D721Med (cell line): ENCODE results near the gene ADAP1.

Experiments
- DNase-seq: peaks from one replicate; pipeline ENCODE4 v3.0.0; 2011; ENCODE audit warnings: low spot score; ENCODE audit not compliant: insufficient read length
- FAIRE-seq: peaks from 2 replicates; lab custom pipeline; 2011; peaks lifted over from hg19 to GRCh38; lab: Jason Lieb, UNC
- CTCF ChIP-seq: IDR thresholded peaks from 2 replicates; pipeline ENCODE4 v1.5.1; 2012; ENCODE audit warnings: mild to moderate bottlenecking, control low read depth; ENCODE audit not compliant: insufficient read depth; ENCODE audit errors: missing control alignments

Gene ADAP1

GRCh38 chr7:951881-952547, 2.5 kb downstream of the ADAP1 start:
- no peak for FAIRE-seq
- no peak for DNase-seq

DNA sequence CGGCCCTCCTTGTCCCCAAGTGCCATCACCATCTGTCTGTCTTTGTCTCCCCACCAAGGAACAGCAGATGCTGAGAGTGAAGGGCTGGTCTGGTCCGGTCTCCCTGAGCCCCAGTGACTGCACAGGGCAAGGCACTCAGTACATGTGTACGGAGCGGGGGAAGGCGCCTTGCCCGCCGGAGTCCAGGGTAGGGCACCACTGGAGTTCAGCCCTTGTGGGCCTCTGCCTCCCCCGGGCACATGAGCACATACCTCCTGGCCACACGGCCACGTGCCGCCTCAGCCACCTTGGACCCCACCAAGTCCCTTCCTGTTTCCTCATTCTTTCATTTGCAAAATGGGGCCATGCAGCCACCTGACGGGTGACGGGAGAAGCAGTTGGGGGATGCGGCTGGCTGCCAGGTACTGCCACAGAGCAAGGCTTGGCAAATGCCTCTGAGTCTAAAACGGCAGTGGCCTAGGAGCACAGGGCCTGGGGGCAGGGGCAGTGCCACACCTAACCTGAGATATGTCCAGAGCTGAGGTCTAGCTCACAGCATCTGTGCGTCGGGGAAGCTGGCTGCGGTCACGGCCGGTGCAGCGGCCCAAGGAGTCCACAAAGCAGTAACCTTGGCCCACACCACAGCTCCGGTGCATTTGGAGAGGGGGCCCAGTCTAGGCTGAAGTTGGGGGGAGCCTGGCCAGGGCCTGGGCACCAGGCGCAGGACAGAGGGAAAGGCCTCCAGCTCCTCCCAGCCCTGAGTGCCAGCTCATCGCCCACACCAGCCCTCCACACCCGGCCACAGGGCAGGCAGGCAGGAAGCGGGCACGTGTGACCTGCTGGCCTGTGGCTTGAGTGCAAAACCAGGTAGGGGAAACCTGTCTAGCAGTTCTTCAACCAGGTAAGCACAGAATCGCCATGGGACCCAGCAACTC, 5.2 kb downstream of the ADAP1 start:
- FAIRE-seq (no peak), DNase-seq (no peak)
- TF ChIP-seq CTCF, result no peak

More at GRCh38 chr7:951881-952547, 2.5 kb downstream of the ADAP1 start:
- no peak for TF ChIP-seq CTCF

- no peak for FAIRE-seq
- DNase-seq, result no peak
- no peak for TF ChIP-seq CTCF
Measured at GRCh38 chr7:947391-948210, 6.9 kb downstream of the ADAP1 start.

- FAIRE-seq (no peak), DNase-seq (no peak)
- no peak for TF ChIP-seq CTCF
Measured at GRCh38 chr7:946256-946996, 8.1 kb downstream of the ADAP1 start.

- TF ChIP-seq CTCF, result no peak
- FAIRE-seq, result no peak
- no peak for DNase-seq
Measured at GRCh38 chr7:945556-946255, 8.8 kb downstream of the ADAP1 start.

DNA sequence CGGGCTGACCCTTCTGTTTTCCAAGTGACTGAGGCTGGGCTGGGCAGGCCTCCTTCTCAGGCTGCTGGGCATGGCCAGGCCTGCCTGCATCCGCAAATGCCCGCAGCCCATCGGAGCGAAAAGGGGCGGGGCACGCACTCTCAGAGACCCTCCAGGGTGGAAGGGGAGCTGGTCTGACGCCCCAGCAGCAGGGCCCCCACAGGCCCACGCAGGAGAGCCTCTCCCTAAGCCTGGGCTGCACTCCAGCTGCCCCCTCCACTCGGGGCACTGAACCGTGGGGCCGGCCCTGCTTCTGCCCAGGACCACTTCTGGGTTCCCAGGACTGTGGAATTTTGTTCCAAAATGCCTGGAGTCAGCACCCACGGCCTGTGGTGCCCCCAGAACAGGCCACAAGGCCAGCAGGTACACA, 9.3 kb downstream of the ADAP1 start:
- no peak for TF ChIP-seq CTCF

More for the DNA sequence above, 9.3 kb downstream of the ADAP1 start:
- FAIRE-seq, result no peak
- DNase-seq, result no peak
